Prostate gland (tissue), 2 donors: ENCODE results near the gene NPVF.

ENCODE experiments used
- CTCF ChIP-seq, 4 experiments: fragments of 200-600 bp in 2 of 4; fragments of 450-650 bp in 2 of 4; sonication (generic) in 2 of 4; IDR thresholded peaks; 1 replicate in 3 of 4; 2 replicates in 1 of 4; pipeline ENCODE4 v1.5.1; 2016 to 2019; ENCODE audit warnings: antibody characterized with exemption in 4 of 4, mild to moderate bottlenecking in 2 of 4, moderate library complexity in 2 of 4
- POLR2AphosphoS5 ChIP-seq: sonication (generic); formaldehyde crosslinking; IDR thresholded peaks from one replicate; pipeline ENCODE4 v1.6.1; 2017; ENCODE audit warnings: antibody characterized with exemption

DNA sequence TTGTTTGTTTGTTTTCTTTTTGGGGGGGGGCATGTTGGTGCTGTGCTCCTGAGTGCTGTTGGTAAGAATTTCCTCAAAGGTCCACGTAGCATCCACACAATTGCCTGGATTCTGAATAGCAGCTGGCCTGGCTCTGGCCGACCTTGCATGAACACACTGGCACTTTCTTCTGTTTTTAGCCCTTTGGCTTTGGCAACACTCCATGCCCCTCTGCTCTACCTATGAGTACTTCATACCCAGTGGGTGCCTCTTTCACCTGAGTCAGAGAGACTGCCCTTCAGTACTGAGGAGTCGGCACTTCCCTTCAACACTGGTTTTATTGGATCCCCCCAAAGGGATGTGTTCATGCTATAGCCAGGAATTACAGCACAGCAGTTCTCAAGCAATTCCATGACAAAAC lies 7.2 kb upstream of the NPVF start:
- no peak for TF ChIP-seq CTCF (IDR thresholded peaks at IDR 0.05)
- TF ChIP-seq POLR2AphosphoS5: no peak
